Mucosa of descending colon (tissue), 3 donors: ENCODE results near the gene MRPL42. TPM values are rescaled to one million over a fixed set of nuclear protein-coding genes. Genes with fewer than 3 reads are reported as not detected.

Source experiments
- ATAC-seq: fragments of 200-7000 bp; cut with Tn5 transposase; one replicate; pipeline ENCODE4 v1.9.1; 2020; ENCODE audit warnings: mild to moderate bottlenecking, moderate library complexity
- DNase-seq, 3 donors: peaks; one replicate each; pipeline ENCODE4 v3.0.0-alpha.2; 2020
- H3K36me3 ChIP-seq: fragments of 200-600 bp; one replicate; pipeline ENCODE4 v1.8.0; 2021; ENCODE audit warnings: low read depth, mild to moderate bottlenecking
- H3K4me1 ChIP-seq: fragments of 200-600 bp; one replicate; pipeline ENCODE4 v1.8.0; 2021; ENCODE audit warnings: low read depth, mild to moderate bottlenecking
- H3K4me3 ChIP-seq: fragments of 200-600 bp; one replicate; pipeline ENCODE4 v1.8.0; 2021; ENCODE audit warnings: mild to moderate bottlenecking
- H3K9me3 ChIP-seq: fragments of 200-600 bp; one replicate; pipeline ENCODE4 v1.8.0; 2021; ENCODE audit warnings: mild to moderate bottlenecking
- intact Hi-C, 2 donors: fragments of 100-400 bp; cut with DNase I in 1 of 2; cut with micrococcal nuclease in 1 of 2; formaldehyde crosslinking; loops; one replicate each; pipeline versions ENCODE4 v1.11.0 to v1.11.1; 2022; cut with DNase I, micrococcal nuclease
- total RNA-seq, 3 donors: library from RNA; stranded (reverse); fragmentation: NEBNext Ultra II Directional in 2 of 3; extraction: Animal tissue kit (Norgen Biotek cat#: 25700) in 2 of 3; gene quantifications; one replicate each; pipeline versions ENCODE4 v1.2.1 to v1.2.4, GENCODE V29; 2021 to 2023
- TF ChIP-seq, protein P1 (sequence below): fragments of 200-600 bp; IDR thresholded peaks from one replicate; pipeline ENCODE4 v1.8.0; 2022; ENCODE audit warnings: antibody characterized with exemption, mild to moderate bottlenecking
- donor health status: DM: no; HTN: no; CAD: no; lungs with moderate emphysema.
- donor health status: DM: no; HTN: no; CAD: no.
- donor health status: DM: no; HTN: yes; CAD: no.

MRPL42 gene
- total RNA-seq, 3 donors from 2014 or later = 51.3 to 62.4 (median 61.5) TPM

GRCh38 chr12:93524386-93525133 is 57.2 kb downstream of the MRPL42 start:
- intact Hi-C loops = no loop called here
- Histone ChIP-seq H3K36me3 (no peaks in the 10 kb centered on the region), H3K4me3 (no peak overlapping the region), H3K9me3 (no peaks in the 10 kb centered on the region), H3K4me1 (no peaks in the 10 kb centered on the region)
- TF ChIP-seq, protein P1, sequence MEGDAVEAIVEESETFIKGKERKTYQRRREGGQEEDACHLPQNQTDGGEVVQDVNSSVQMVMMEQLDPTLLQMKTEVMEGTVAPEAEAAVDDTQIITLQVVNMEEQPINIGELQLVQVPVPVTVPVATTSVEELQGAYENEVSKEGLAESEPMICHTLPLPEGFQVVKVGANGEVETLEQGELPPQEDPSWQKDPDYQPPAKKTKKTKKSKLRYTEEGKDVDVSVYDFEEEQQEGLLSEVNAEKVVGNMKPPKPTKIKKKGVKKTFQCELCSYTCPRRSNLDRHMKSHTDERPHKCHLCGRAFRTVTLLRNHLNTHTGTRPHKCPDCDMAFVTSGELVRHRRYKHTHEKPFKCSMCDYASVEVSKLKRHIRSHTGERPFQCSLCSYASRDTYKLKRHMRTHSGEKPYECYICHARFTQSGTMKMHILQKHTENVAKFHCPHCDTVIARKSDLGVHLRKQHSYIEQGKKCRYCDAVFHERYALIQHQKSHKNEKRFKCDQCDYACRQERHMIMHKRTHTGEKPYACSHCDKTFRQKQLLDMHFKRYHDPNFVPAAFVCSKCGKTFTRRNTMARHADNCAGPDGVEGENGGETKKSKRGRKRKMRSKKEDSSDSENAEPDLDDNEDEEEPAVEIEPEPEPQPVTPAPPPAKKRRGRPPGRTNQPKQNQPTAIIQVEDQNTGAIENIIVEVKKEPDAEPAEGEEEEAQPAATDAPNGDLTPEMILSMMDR = no peak
- DNase-seq (no peak), ATAC-seq (no peak)

DNA sequence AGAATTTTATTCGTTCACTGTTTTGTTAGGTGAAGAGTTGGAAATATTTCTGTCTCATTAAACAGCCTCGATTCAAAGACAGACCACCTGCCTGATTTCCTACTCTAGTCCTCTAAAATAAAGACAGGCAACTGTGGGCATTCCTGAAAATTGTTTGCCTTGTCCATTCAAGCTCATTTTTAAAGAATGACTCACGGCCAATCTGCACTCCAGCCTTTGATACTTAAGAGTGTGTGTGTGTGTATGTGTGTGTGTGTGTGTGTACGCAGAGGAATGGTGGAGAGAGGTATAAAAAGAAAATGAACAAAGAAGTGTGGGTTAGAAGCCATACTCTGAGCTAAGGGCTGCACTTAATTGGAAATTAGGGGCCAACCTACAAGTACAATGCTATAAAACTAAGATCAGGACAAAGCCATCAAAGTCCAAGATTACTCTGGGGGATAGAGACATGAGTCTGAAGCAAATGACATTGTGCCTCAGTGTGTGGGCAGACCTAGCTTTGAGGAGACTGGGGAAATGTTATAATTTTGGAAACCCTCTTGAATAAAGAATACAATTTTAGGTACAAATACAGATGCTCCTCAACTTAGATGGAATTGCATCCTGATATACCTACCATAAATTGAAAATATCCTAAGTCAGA is 59.6 kb downstream of the MRPL42 start:
- Histone ChIP-seq H3K36me3 (no peaks in the 10 kb centered on the region), H3K4me1 (no peaks in the 10 kb centered on the region), H3K4me3 (no peak overlapping the region), H3K9me3 (no peaks in the 10 kb centered on the region)
- intact Hi-C loops = no loop called here
- no peak for DNase-seq
- TF ChIP-seq, protein P1 = no peak
- no peak for ATAC-seq

- DNase-seq (no peak), ATAC-seq (no peak)
- no peak overlapping the region for H3K4me3 ChIP-seq
- no peaks in the 10 kb centered on the region for H3K4me1 ChIP-seq
- no peaks in the 10 kb centered on the region for H3K36me3 ChIP-seq
- intact Hi-C loops = no loop called here
- no peaks in the 10 kb centered on the region for H3K9me3 ChIP-seq
- TF ChIP-seq, protein P1 = no peak
Measured at GRCh38 chr12:93530358-93530757, 63.0 kb downstream of the MRPL42 start.

- H3K4me1 ChIP-seq = no peaks in the 10 kb centered on the region
- H3K4me3 ChIP-seq = no peak overlapping the region
- TF ChIP-seq, protein P1 = no peak
- intact Hi-C loops = no loop called here
- no peaks in the 10 kb centered on the region for H3K9me3 ChIP-seq
- H3K36me3 ChIP-seq = no peaks in the 10 kb centered on the region
- no peak for DNase-seq
- ATAC-seq = no peak
Measured at GRCh38 chr12:93533310-93533709, 66.0 kb downstream of the MRPL42 start.

DNA sequence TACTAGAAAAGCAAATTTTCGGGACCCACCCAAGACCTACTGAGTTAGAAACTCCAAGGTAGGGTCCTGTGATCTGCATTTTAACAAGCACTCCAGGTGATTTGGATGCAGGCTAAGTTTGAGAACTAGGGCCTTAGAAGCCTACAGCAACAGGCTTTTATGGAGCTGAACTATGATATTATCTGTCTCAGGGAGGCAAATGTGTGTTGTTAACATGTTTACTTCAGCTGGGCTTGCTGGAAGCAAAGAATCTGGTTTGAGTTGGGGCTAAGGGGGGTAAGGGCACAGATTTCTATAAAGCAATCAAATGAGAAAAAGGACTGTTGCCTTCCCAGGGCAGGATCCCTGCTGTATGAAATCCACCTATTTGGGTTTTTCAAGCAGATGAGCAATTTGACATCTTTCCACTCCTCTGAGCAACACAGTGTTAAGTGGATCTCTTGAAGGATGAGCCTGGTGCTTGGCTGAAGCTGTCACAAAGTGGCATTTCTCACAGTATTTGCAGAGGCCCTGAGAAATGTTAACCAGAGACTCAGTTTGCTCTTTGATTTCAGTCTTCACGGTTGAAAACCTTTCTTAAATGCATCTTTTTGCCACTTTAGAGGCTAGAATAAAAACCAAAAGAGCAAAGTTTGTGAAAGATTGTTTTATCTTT is 68.9 kb downstream of the MRPL42 start:
- DNase-seq (no peak), ATAC-seq (no peak)
- H3K36me3 ChIP-seq = no peaks in the 10 kb centered on the region
- H3K4me1 ChIP-seq = no peaks in the 10 kb centered on the region
- no peaks in the 10 kb centered on the region for H3K9me3 ChIP-seq
- H3K4me3 ChIP-seq = no peak overlapping the region
- TF ChIP-seq, protein P1 = no peak
- intact Hi-C loops = no loop called here
